M059J (cell line): Measurements from ENCODE around the gene ATXN3L. TPM values are rescaled to one million over a fixed set of nuclear protein-coding genes. Genes with fewer than 3 reads are reported as not detected.

Source experiments
- DNase-seq: peaks from one replicate; pipeline ENCODE4 v3.0.0-alpha.2; 2012; ENCODE audit warnings: low read depth
- total RNA-seq: library from RNA; depleted of rRNA; stranded (reverse); fragments of >200 nt; shearing (Covaris generic); gene quantifications from 2 replicates; pipeline ENCODE4 v1.2.3, GENCODE V29; 2014; rRNA removed

Gene ATXN3L
- total RNA-seq, 1 experiment from 2014 or later, result not detected

DNA sequence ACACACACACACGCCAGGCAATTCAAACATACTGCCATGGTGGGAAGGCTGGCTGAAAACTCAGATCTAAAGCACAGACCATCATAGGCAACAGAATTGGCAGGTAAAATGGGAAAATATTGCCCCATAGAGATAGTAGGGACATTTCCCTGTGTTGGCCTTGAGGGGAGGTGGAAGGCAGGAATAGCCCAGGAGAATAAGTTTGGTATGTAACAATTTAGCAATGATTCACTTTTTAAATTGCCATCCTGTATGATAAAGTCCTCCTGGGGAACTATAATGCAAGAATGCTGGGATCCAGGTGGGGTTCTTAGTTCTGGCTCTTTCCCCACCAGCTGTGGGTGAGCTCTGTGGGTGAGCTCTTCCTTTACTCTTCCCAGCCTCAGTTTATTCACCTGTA lies 51.0 kb downstream of the ATXN3L start:
- DNase-seq, result peak; percentile 23

Other genes starting within 250 kb of the ATXN3L start
- not detected in 2 replicates for gene EGFL6, start 249.5 kb upstream of the ATXN3L start, total RNA-seq